Measurements from ENCODE around the gene REV3L.
"Not testable (repeated sequence)": the region's sequence is repeated elsewhere in the genome, so short reads cannot be mapped to it uniquely, and the experiment has no call there.

Gene REV3L

DNA sequence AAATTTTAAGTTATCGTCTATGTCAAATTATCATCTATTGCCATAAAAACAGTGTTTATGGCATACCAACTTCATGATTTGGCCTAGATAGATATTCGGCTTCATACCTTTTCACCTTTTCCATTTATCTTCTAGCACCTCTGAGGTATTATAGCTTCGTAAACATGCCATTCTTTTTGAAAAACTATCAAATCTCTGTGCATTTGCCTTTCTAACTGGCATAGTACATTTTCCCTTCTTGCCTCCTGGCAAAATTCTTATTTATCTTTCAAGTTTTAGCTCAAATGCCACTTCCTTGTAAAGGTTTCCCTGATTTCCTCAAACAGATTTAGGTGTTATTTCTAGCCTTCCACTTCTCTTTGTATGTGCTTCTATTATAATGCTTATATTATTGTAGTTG lies 7.0 kb upstream of the REV3L start:
- no peak for DNase-seq

DNA sequence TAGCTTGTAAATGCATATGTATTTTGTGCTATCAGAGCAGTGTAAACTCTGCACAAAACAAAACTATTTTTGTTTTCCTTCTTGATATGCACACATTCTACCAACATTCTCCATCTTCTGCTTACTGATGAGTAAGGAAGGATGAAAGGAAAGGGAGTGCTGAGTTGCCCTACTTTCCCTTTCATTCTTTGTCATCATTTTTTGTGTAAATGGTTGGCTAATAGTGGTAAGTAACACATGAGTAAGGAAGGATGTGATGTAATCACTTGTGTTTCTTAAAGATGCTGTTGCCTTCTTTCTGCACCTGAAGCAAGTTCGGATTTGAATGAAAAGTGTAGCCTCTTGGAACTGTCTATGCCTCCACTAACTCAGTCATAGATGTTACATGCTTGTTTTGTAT lies 4.6 kb upstream of the REV3L start:
- DNase-seq, result peak; percentile 20 to 77 (median 53)

- no peak for DNase-seq
These were observed 3.9 kb upstream of the REV3L start for GRCh38 chr6:111486921-111487320.

DNA sequence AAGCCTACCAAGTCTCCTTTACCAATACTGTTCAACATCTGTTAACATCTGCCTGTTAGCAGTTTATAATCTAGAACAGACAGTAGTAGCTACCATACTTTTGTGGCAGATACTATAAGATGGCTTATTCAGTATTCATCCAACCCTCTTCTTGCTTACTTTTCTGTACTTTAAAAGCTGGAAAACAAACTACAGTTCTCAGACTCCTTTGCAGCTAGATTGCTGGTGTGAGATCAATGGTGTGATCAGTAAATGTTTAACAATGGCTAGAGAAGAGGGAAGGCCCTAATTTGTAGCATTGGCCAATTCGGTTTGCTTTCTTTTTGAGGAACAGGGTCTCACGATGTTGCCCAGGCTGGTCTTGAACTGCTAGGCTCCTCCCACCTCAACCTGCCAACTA lies 3.5 kb upstream of the REV3L start:
- DNase-seq, result no peak

DNA sequence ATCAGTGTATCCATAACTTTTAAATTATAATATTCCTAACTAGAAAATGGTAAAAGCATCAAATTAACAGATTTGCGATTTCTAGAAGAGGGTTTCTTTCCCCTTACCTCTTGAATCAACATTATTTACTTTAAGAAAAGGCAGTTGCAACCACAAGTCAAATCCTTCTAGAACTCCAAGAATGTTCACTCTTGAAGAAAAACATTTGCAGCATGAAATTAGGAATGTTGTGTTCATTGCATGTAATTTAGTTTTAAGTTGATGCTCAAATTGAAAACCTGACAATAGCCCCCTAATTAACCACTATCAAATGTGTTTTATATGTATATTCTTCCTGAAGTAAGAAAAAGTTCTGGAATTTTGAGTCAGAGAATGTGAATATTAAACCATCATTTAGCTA lies 2.3 kb upstream of the REV3L start:
- DNase-seq, result no peak

DNA sequence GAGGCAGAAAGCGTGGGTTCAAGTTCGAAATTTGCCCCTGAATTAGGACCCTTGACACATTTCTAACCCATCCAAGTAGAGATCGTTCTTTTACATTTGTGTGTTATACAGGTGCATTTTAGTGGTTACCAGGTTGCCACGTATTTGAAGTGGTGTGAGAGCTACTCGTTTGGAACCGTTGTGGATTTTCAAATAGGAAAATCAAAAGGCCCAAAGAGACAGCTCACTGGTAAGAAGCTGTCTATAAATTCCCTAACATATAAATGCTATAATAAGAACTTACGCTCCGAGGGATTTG lies 1.6 kb upstream of the REV3L start:
- DNase-seq, result no peak

GRCh38 chr6:111483736-111484632 lies 966 bp upstream of the REV3L start:
- peak; percentile 88 to 95 (median 94) for DNase-seq

DNA sequence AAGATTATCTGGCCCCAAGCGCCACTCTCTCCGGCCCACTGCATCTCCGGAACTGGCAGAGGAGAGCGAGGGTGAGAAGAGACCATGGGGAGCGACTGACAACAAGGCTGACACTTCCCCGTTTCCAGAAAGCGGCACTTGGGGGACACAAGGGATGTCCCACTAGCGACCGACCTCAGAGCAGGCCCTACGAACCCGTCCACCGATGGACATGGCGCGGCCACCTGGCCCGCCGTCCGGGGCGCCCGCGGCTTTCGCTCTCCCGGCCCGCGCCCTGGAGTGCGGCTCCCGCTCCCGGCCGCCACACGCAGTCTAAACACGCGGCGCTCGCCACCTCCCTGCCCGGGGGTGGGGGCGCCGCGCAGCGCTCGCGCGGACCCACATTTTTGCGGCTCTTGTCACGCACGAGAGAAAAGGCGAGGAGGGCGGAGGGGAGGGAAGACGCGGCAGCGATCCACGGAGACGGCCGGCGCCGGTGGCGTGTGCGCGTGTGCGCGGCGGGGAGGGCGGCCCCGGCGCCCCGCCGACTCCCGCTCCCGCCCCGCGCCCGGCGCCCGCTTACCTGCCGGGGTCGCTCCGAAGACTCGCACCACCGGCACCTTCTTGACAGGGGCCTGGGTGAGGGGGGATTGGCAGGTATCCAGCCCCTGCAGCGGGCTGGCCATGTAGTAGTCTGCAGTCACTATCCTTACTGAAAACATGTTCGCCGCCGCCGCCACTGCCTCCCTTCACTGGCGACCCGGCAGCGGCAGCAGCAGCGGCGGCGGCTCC lies 645 bp downstream of the REV3L start:
- DNase-seq, result peak; percentile 51 to 81 (median 70)

- DNase-seq, result no peak
These were observed 1.2 kb downstream of the REV3L start for GRCh38 chr6:111481836-111482187.

- peak in 1 of 4 experiments; percentile 14 for DNase-seq
These were observed 1.8 kb downstream of the REV3L start for GRCh38 chr6:111480988-111481822.

DNA sequence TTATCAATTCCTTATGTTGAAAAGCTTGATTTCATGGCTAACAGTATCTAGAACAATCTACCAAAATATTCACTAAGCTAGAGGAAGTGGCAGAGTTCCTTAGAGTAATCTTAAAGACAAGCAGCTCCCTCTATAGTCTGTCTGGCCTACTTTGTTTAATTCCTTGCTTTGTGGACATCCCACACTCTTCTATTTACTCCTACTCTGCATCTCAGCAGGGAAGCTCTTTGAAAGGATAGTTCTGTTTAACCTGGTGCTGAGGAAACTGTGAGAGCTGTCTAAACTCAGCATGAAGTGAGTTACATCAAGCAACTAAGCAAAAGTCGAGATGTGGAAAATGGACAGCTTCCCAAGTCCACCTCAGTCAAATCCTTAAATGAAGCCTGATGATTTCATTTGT lies 4.3 kb downstream of the REV3L start:
- DNase-seq, result peak; percentile 50 to 83 (median 69)

- peak in 2 of 4 experiments; percentile 26 to 40 for DNase-seq
These were observed 4.9 kb downstream of the REV3L start for GRCh38 chr6:111478064-111478476.

GRCh38 chr6:111477481-111477938 lies 5.5 kb downstream of the REV3L start:
- no peak for DNase-seq

DNA sequence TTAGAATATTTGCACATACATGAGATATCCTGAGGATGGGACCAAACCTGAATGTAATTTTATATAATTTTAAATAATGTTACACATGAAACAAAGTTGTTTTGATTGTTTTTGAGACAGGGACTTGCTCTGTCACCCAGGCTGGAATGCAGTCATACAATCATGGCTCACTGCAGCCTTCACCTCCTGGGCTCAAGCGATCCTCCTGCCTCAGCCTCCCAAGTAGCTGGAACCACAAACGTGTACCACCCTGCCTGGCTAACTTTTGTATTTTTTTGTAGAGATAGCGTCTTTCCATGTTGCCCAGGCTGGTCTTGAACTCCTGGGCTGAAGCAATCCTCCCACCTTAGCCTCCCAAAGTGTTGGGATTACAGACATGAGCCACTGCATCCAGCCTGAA lies 7.0 kb downstream of the REV3L start:
- not testable (repeated sequence) for DNase-seq

DNA sequence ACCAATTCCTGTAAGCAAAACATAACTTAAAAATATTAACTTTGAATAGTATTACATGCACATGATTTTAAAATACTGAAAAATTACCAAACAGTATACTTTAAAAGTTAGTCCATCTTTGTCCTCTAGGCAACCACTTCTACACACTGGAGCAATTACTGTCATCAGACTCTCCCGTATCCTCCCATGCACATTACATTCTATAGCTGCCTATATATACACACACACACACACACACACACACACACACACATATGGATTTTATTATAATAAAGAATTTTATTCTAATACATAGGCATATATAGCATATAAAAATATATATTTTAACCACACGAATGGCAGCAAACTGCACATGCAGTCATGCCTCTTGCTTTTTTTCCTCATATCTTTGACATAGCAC lies 8.2 kb downstream of the REV3L start:
- DNase-seq, result no peak

DNA sequence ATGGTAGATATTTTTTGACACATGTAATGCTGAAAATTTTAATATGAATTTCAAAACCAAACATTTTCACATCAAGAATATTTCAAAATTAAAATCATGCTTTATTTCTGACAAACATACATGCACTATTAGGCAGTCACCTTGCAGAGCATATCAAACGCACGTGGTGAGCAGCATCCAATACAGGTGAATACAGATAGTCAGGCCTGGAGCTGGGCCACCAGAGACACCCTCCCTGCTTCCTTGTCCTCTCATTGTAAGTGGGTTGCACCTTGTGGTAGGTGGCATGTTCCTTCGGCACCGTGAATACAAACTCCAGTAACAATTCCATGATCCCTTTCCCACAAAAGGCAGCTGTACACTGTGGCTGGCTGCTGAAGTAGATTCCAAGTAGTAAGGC lies 8.9 kb downstream of the REV3L start:
- DNase-seq, result no peak

DNA sequence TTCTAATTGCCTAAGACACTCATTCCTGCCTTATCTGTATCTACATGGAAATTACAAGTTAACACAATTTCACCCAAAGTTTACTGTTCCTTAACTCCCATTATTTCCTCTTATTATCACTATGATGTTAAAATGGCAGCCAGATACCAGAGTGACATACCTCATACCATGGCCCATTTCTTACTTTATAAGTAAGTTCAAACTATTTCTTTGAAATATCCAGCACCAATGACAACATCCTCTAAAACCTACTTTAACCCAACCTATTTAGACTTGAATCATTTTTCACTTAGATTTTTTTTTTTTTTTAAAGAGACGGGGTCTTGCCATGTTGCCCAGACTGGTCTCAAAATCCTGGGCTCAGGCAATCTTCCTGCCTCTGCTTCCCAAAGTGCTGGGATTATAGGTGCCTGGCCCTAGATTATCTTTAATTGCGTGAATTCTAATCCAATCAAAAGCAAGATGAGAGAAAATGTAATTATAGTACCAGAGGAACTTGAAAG lies 10.0 kb downstream of the REV3L start:
- DNase-seq, result no peak

GRCh38 chr6:111471958-111472357 lies 11.1 kb downstream of the REV3L start:
- DNase-seq, result no peak

DNA sequence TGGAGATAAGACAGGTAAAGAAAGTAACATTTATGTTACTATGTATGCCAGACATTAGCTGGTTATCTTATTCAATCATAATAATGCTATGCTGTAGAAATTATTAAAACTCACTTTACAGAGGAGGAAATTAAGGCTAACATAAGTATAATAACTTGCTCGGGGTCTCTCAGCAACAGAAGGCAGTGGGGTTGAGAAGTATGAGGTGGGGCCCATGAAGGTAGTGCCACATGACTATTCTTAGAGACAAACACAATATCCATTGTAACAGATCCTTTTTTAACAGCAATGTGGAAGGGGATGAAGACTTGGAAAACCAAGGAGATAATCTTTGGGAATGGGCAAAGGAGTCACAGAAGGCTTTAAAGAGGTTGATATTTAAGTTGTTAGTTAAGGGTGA lies 11.5 kb downstream of the REV3L start:
- no peak for DNase-seq

DNA sequence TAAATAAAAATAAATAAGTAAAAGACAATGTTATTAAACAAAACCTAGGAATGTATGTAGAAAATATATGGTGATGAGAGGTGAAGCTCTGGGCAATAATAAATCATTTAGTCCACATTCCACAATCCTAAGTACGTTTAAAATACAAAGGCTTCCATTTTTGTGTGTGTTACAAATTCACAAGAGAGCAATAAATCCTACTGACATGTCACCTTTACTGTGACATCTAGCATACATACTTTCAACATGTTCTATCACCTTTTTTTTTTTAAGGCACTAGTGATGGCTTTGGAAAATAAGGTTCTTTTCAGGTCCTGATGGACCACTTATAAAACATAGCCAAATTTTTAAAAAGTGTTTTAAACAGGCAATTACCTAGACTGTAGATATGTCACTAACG lies 12.0 kb downstream of the REV3L start:
- no peak for DNase-seq

GRCh38 chr6:111469543-111469942 lies 13.5 kb downstream of the REV3L start:
- DNase-seq, result no peak

DNA sequence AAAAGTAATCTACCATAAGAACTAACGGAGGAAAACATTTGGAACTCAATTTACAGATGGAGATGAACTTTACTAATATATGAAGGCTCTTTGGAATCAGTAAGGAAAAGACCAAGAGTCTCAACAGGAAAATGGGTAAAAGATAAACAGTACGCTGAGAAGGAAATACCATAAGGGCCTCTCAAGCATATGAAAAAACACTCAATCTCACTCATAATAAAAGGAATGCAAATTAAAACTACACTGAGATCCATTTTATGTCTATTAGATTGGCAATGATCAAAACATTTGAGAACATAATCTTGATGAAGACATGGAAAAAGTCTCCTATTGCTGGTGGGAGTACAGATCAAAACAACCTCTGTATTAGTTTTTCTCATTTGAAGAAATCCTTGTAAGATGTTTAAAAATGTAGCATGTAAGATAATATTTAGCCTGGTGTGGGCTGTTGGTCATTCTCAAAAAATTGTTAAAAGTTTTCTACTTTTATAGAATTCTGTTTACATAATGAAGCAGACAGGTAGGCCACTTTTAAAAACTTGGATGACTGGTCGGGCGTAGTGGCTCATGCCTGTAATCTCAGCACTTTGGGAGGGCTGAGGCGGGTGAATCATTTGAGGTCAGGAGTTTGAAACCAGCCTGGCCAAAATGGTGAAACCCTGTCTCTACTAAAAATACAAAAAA lies 14.5 kb downstream of the REV3L start:
- no peak for DNase-seq
